ENCODE results near the gene AHDC1. TPM values are rescaled to one million over a fixed set of nuclear protein-coding genes. Genes with fewer than 3 reads are reported as not detected.

Gene AHDC1
- polyA plus RNA-seq, 1 donor (not counting 4 experiments of a cell fraction or from before 2014, with no cell fraction given), result 4.2 TPM

- DNase-seq (ENCODE audit: low read depth, low spot score), result no peak
- Histone ChIP-seq H3K4me2 (ENCODE audit: control insufficient read depth, extremely low read depth, insufficient read depth, low read depth, low read length) (no peak overlapping the region), H4K20me1 (ENCODE audit: control insufficient read depth, extremely low read depth, insufficient read depth, low read length) (no peaks in the 10 kb centered on the region), H3K9me1 (ENCODE audit: control insufficient read depth, extremely low read depth, insufficient read depth, low read length) (no peaks in the 10 kb centered on the region), H2AFZ (ENCODE audit: control insufficient read depth, low read length) (no peak overlapping the region), H3K27me3 (ENCODE audit: control insufficient read depth, extremely low read depth, insufficient read depth, low read length) (peaks cover 16% of the 10 kb centered on the region), H3K27ac (ENCODE audit: control insufficient read depth, insufficient read depth, low read length) (no peak overlapping the region), H3K4me1 (ENCODE audit: control insufficient read depth, extremely low read depth, insufficient read depth, low read length) (peaks cover 8% of the 10 kb centered on the region), H3K36me3 (ENCODE audit: control insufficient read depth in 2 of 2, extremely low read depth in 1 of 2, insufficient read depth in 2 of 2, low read length in 2 of 2) (no peaks in the 10 kb centered on the region), H3K79me2 (ENCODE audit: control insufficient read depth, insufficient read depth, low read length) (no peaks in the 10 kb centered on the region), H3K9ac (ENCODE audit: control insufficient read depth, extremely low read depth, insufficient read depth, low read length) (no peak overlapping the region), H3K4me3 (ENCODE audit: control insufficient read depth in 2 of 3, extremely low read depth in 1 of 3, insufficient read depth in 2 of 3, low read depth in 1 of 3, low read length in 3 of 3) (no peak overlapping the region), H3K9me3 (ENCODE audit: control insufficient read depth, low read depth, low read length) (no peaks in the 10 kb centered on the region)
- no peak for TF ChIP-seq CTCF (optimal IDR thresholded peaks at IDR 0.05 in 1 of 3, IDR thresholded peaks at IDR 0.05 in 1 of 3, conservative IDR thresholded peaks at IDR 0.05 in 1 of 3; ENCODE audit: extremely low read depth in 1 of 3, insufficient read depth in 2 of 3, low read length in 3 of 3)
- TF ChIP-seq EZH2 (IDR thresholded peaks at IDR 0.05; ENCODE audit: low read length), result no peak
- dilution Hi-C loops (cut with MboI; ENCODE audit: extremely low pct_ligation_motif_present, low sequenced_read_pairs), result no loop called here
- FAIRE-seq, result no peak
Observed at GRCh38 chr1:27635396-27636142, 31.6 kb upstream of the AHDC1 start.

DNA sequence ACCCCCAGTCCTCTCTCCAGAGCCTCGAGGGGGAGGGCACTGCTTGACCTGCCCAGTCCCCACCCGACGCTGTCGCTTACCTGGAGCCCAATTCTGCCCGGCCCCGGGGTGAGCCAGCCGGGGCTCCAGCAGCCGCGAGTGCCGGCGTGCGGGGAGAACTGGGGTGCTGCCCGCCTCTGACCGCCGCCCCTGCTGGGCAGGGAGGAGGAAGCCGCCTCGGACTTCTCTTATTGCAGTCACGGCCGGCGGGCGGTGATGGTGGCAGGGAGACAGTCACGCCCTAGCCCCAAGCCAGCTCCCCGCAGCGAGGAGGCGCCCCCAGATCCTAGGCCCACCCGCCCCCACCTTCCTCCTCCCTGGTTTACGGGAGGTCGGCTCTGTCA lies 31.0 kb upstream of the AHDC1 start, which contains the start of gene FGR:
Gene FGR (minus strand): TSS at position 201 of the 383 bp plus-strand sequence. CDS start 11,269 bp downstream, outside the sequence.
- Histone ChIP-seq H3K9me1 (ENCODE audit: control insufficient read depth, extremely low read depth, insufficient read depth, low read length) (no peaks in the 10 kb centered on the region), H3K4me3 (ENCODE audit: control insufficient read depth in 2 of 3, extremely low read depth in 1 of 3, insufficient read depth in 2 of 3, low read depth in 1 of 3, low read length in 3 of 3) (peak within 1 kb of the TSS in 2 of 3 experiments; percentile 27 to 34), H2AFZ (ENCODE audit: control insufficient read depth, low read length) (peak within 1 kb of the TSS; percentile 33), H3K4me2 (ENCODE audit: control insufficient read depth, extremely low read depth, insufficient read depth, low read depth, low read length) (peak within 1 kb of the TSS; percentile 52), H3K4me1 (ENCODE audit: control insufficient read depth, extremely low read depth, insufficient read depth, low read length) (peaks cover 8% of the 10 kb centered on the region), H3K36me3 (ENCODE audit: control insufficient read depth in 2 of 2, extremely low read depth in 1 of 2, insufficient read depth in 2 of 2, low read length in 2 of 2) (no peaks in the 10 kb centered on the region), H3K27ac (ENCODE audit: control insufficient read depth, insufficient read depth, low read length) (no peak within 1 kb of the TSS), H3K79me2 (ENCODE audit: control insufficient read depth, insufficient read depth, low read length) (no peaks in the 10 kb centered on the region), H3K27me3 (ENCODE audit: control insufficient read depth, extremely low read depth, insufficient read depth, low read length) (peaks cover 16% of the 10 kb centered on the region), H3K9me3 (ENCODE audit: control insufficient read depth, low read depth, low read length) (no peaks in the 10 kb centered on the region), H4K20me1 (ENCODE audit: control insufficient read depth, extremely low read depth, insufficient read depth, low read length) (no peaks in the 10 kb centered on the region), H3K9ac (ENCODE audit: control insufficient read depth, extremely low read depth, insufficient read depth, low read length) (peak within 1 kb of the TSS; percentile 2)
- no peak for FAIRE-seq
- TF ChIP-seq EZH2 (IDR thresholded peaks at IDR 0.05; ENCODE audit: low read length) (no peak), CTCF (optimal IDR thresholded peaks at IDR 0.05 in 1 of 3, IDR thresholded peaks at IDR 0.05 in 1 of 3, conservative IDR thresholded peaks at IDR 0.05 in 1 of 3; ENCODE audit: extremely low read depth in 1 of 3, insufficient read depth in 2 of 3, low read length in 3 of 3) (no peak)
- dilution Hi-C loops (cut with MboI; ENCODE audit: extremely low pct_ligation_motif_present, low sequenced_read_pairs), result no loop called here
- DNase-seq (ENCODE audit: low read depth, low spot score), result no peak
